GM12872 (cell line): ENCODE measurements around the gene PCDHGA6.

Source experiments
- CTCF ChIP-seq: IDR thresholded peaks from 3 replicates; pipeline ENCODE4 v1.5.1; 2011; ENCODE audit warnings: low read depth, mild to moderate bottlenecking, low read length, moderate library complexity; ENCODE audit not compliant: insufficient read depth

Gene PCDHGA6

GRCh38 chr5:141421489-141421855 lies 47.8 kb downstream of the PCDHGA6 start:
- no peak for TF ChIP-seq CTCF

- TF ChIP-seq CTCF: no peak
These were observed 49.1 kb downstream of the PCDHGA6 start for GRCh38 chr5:141422742-141423291.

- no peak for TF ChIP-seq CTCF
These were observed 54.2 kb downstream of the PCDHGA6 start for GRCh38 chr5:141427783-141428426.
